Measurements from ENCODE around the gene AWAT1.
"Not testable (repeated sequence)": the region's sequence is repeated elsewhere in the genome, so short reads cannot be mapped to it uniquely, and the experiment has no call there.

Gene AWAT1

GRCh38 chrX:70262952-70263567 is 28.6 kb downstream of the AWAT1 start:
- DNase-seq: no peak

- no peak for DNase-seq
Measured at GRCh38 chrX:70264784-70265183, 30.3 kb downstream of the AWAT1 start.

GRCh38 chrX:70268034-70268433 is 33.6 kb downstream of the AWAT1 start, which contains the start of gene ARR3:
Gene ARR3 (plus strand): TSS chrX:70268334. CDS start chrX:70269386, 1,052 bp downstream.
- no peak for DNase-seq

GRCh38 chrX:70274029-70274428 is 39.6 kb downstream of the AWAT1 start:
- DNase-seq: not testable (repeated sequence)

- DNase-seq: no peak
Measured at GRCh38 chrX:70279081-70279480, 44.6 kb downstream of the AWAT1 start.

- DNase-seq: no peak
Measured at GRCh38 chrX:70280573-70280972, 46.1 kb downstream of the AWAT1 start.

- DNase-seq: no peak
Measured at GRCh38 chrX:70281951-70282350, 47.5 kb downstream of the AWAT1 start, which contains the start of gene RAB41. Gene RAB41 (plus strand): TSS chrX:70282172. CDS start chrX:70282218, 46 bp downstream.

GRCh38 chrX:70289168-70289792 is 54.8 kb downstream of the AWAT1 start:
- no peak for DNase-seq
